B cell (primary cell): ENCODE results near the gene SPECC1L. TPM values are rescaled to one million over a fixed set of nuclear protein-coding genes. Genes with fewer than 3 reads are reported as not detected.

Experiments
- ATAC-seq: fragments of 200-7000 bp; cut with Tn5 transposase; one replicate; pipeline ENCODE4 v1.10.0; 2021; ENCODE audit warnings: low read depth, mild to moderate bottlenecking, moderate number of reproducible peaks, moderate library complexity
- CTCF ChIA-PET: fragments of 350-600 bp; sonication (Branson Sonifier 250); formaldehyde crosslinking; loops from one replicate; lab custom pipeline; 2021; ENCODE audit warnings: antibody characterized with exemption, inconsistent platforms; lab: Charles Lee
- POLR2A ChIA-PET: fragments of 350-600 bp; sonication (Branson Sonifier 250); formaldehyde crosslinking; loops from one replicate; lab custom pipeline; 2021; ENCODE audit warnings: antibody characterized with exemption; lab: Charles Lee
- DNase-seq: peaks from one replicate; pipeline ENCODE4 v3.0.0; 2013
- H2AFZ ChIP-seq: 2 replicates; pipeline ENCODE4 v1.6.1; 2012; ENCODE audit warnings: mild to moderate bottlenecking, low read depth, low read length; ENCODE audit not compliant: insufficient read depth, poor library complexity, severe bottlenecking
- H3K27ac ChIP-seq, 2 donors: 1 replicate in 1 of 2; 2 replicates in 1 of 2; pipeline ENCODE4 v1.5.1; 2012 to 2013; ENCODE audit warnings: low read length in 2 of 2, mild to moderate bottlenecking in 2 of 2, moderate library complexity in 1 of 2
- H3K27me3 ChIP-seq, 4 experiments: fragments of 200-600 bp in 1 of 4; sonication (generic) in 1 of 4; replicated peaks in 1 of 4; 1 replicate in 2 of 4; 2 replicates in 2 of 4; pipeline versions ENCODE4 v1.6.1 to v1.7.0; 2013 to 2016; ENCODE audit warnings: low read length in 3 of 4, mild to moderate bottlenecking in 2 of 4, mixed read lengths in 1 of 4, moderate library complexity in 1 of 4; ENCODE audit not compliant: insufficient read depth in 4 of 4, control insufficient read depth in 3 of 4; ENCODE audit errors: control extremely low read depth in 1 of 4
- H3K36me3 ChIP-seq, 2 experiments: replicated peaks in 1 of 2; 1 replicate in 1 of 2; 2 replicates in 1 of 2; pipeline versions ENCODE4 v1.6.1 to v1.7.1; 2013; ENCODE audit warnings: low read length in 1 of 2; ENCODE audit not compliant: insufficient read depth in 2 of 2, control insufficient read depth in 1 of 2; ENCODE audit errors: control extremely low read depth in 1 of 2, extremely low read depth in 1 of 2
- H3K4me1 ChIP-seq, 2 donors: fragments of 200-600 bp in 1 of 2; sonication (generic) in 1 of 2; 1 replicate in 1 of 2; 2 replicates in 1 of 2; pipeline versions ENCODE4 v1.5.1 to v1.6.1; 2013 to 2017; ENCODE audit warnings: low read length in 2 of 2; ENCODE audit not compliant: control insufficient read depth in 2 of 2, insufficient read depth in 2 of 2
- H3K4me2 ChIP-seq: replicated peaks from 2 replicates; pipeline ENCODE3; 2012; ENCODE audit warnings: mild to moderate bottlenecking, low read depth, low read length; ENCODE audit not compliant: poor library complexity, severe bottlenecking
- H3K4me3 ChIP-seq, 5 experiments: fragments of 200-600 bp in 1 of 5; sonication (generic) in 1 of 5; 1 replicate in 3 of 5; 2 replicates in 2 of 5; pipeline versions ENCODE4 v1.5.1 to v1.7.0; 2011 to 2016; ENCODE audit warnings: low read length in 4 of 5, mild to moderate bottlenecking in 4 of 5, low read depth in 2 of 5, control low read depth in 1 of 5, moderate library complexity in 1 of 5; ENCODE audit not compliant: insufficient read depth in 1 of 5; ENCODE audit errors: control extremely low read depth in 1 of 5, extremely low read depth in 1 of 5
- H3K79me2 ChIP-seq: fragments of 200-600 bp; sonication (generic); one replicate; pipeline ENCODE4 v1.6.0; 2016; ENCODE audit warnings: low read length; ENCODE audit not compliant: control insufficient read depth, insufficient read depth
- H3K9ac ChIP-seq: fragments of 200-600 bp; sonication (generic); 2 replicates; pipeline ENCODE4 v1.6.1; 2017; ENCODE audit warnings: mild to moderate bottlenecking, low read length, moderate library complexity
- H3K9me3 ChIP-seq, 3 donors: one replicate each; pipeline versions ENCODE4 v1.6.1 to v1.7.1; 2013; ENCODE audit warnings: low read length in 2 of 3; ENCODE audit not compliant: control insufficient read depth in 2 of 3, insufficient read depth in 1 of 3; ENCODE audit errors: control extremely low read depth in 1 of 3
- H4K20me1 ChIP-seq: 2 replicates; pipeline ENCODE4 v1.6.0; 2012; ENCODE audit warnings: mild to moderate bottlenecking, low read length; ENCODE audit not compliant: insufficient read depth, control insufficient read depth, poor library complexity, severe bottlenecking
- H3K27ac Mint-ChIP-seq: one replicate; pipeline ENCODE4 v1.8.0; 2021; ENCODE audit warnings: mixed read lengths
- H3K27me3 Mint-ChIP-seq: one replicate; pipeline ENCODE4 v1.8.0; 2021; ENCODE audit warnings: mixed read lengths
- H3K4me1 Mint-ChIP-seq: one replicate; pipeline ENCODE4 v1.8.0; 2021; ENCODE audit warnings: mixed read lengths
- H3K4me3 Mint-ChIP-seq: one replicate; pipeline ENCODE4 v1.8.0; 2021; ENCODE audit warnings: mixed read lengths
- H3K9me3 Mint-ChIP-seq: one replicate; pipeline ENCODE4 v1.8.0; 2022; ENCODE audit warnings: mixed read lengths; ENCODE audit not compliant: insufficient read depth
- CTCF ChIP-seq: fragments of 200-600 bp; IDR thresholded peaks from one replicate; pipeline ENCODE4 v1.8.0; 2022; ENCODE audit warnings: antibody characterized with exemption, mild to moderate bottlenecking
- EZH2 ChIP-seq: IDR thresholded peaks from 2 replicates; pipeline ENCODE4 v1.6.1; 2012; ENCODE audit warnings: borderline replicate concordance, low read depth, mild to moderate bottlenecking, moderate library complexity, low read length; ENCODE audit not compliant: insufficient read depth, poor library complexity, severe bottlenecking
- WGBS: methylation state at CpG from one replicate; pipeline ENCODE4 v1.1.5; 2013; ENCODE audit warnings: missing lambda C conversion rate; ENCODE audit not compliant: insufficient coverage; 5-methylcytosine and 5-hydroxymethylcytosine counted together
- intact Hi-C: fragments of 100-400 bp; cut with micrococcal nuclease; formaldehyde crosslinking; loops from one replicate; pipeline ENCODE4 v1.10.0; 2022
- polyA plus RNA-seq: library from polyadenylated mRNA; depleted of rRNA; stranded (reverse); fragments of >200 nt; gene quantifications from 2 replicates; pipeline ENCODE4 v1.2.3, GENCODE V29; 2012
- total RNA-seq, 2 donors: library from RNA; stranded (reverse); fragments of 120-200 nt in 1 of 2; gene quantifications; 1 replicate in 1 of 2; 2 replicates in 1 of 2; pipeline versions ENCODE4 v1.2.3 to v1.2.4, GENCODE V29; 2013 to 2022

The SPECC1L gene
- total and polyA plus RNA-seq, 2 donors (not counting 1 experiment from before 2014, with no cell fraction given): 14.4 to 85.3 TPM

GRCh38 chr22:24324137-24324536, 53.5 kb downstream of the SPECC1L start:
- peaks cover 6% of the 10 kb centered on the region for H3K79me2 ChIP-seq
- ChIA-PET CTCF (interaction anchor here (1.1 to 6.1 kb wide), 6 partner anchors 9 to 203 kb away, joined by 3 to 36 read pairs (median 5); no protein-coding TSS in a partner anchor), POLR2A (no interaction called here)
- no peaks in the 10 kb centered on the region for H3K27me3 ChIP-seq
- H4K20me1 ChIP-seq: no peaks in the 10 kb centered on the region
- H3K9ac ChIP-seq: no peak overlapping the region
- TF ChIP-seq CTCF: no peak
- TF ChIP-seq EZH2: no peak
- no peak for ATAC-seq
- no peak overlapping the region for H3K4me2 ChIP-seq
- H3K4me1 Mint-ChIP-seq: peaks cover 12% of the 10 kb centered on the region
- no peaks in the 10 kb centered on the region for H3K27me3 Mint-ChIP-seq
- H3K4me3 ChIP-seq: no peak overlapping the region
- WGBS: 83% methylated on average over 1 of the region's 8 CpGs
- intact Hi-C loops: no loop called here
- H3K27ac ChIP-seq: no peak overlapping the region
- no peak overlapping the region for H2AFZ ChIP-seq
- no peak overlapping the region for H3K27ac Mint-ChIP-seq
- H3K4me3 Mint-ChIP-seq: no peak overlapping the region
- H3K4me1 ChIP-seq: peaks cover under 1 to 1% of the 10 kb centered on the region in 2 donors
- no peak for DNase-seq
- H3K36me3 ChIP-seq: peaks cover 10 to 38% of the 10 kb centered on the region in 2 experiments
- no peaks in the 10 kb centered on the region for H3K9me3 ChIP-seq
- no peaks in the 10 kb centered on the region for H3K9me3 Mint-ChIP-seq

GRCh38 chr22:24325105-24325757, 54.6 kb downstream of the SPECC1L start:
- H3K4me2 ChIP-seq: peak overlapping the region; percentile 24
- intact Hi-C loops: loop anchor here (1.0 to 5.0 kb wide), 4 partner anchors 72 to 200 kb away; no protein-coding TSS in a partner anchor
- 33% methylated on average over 3 of the region's 5 CpGs for WGBS
- H3K36me3 ChIP-seq: peaks cover 11 to 35% of the 10 kb centered on the region in 2 experiments
- ChIA-PET CTCF (interaction anchor here (1.1 to 6.1 kb wide), 4 partner anchors 23 to 197 kb away, joined by 3 to 36 read pairs (median 4); no protein-coding TSS in a partner anchor), POLR2A (no interaction called here)
- TF ChIP-seq CTCF (peak; percentile 85), EZH2 (no peak)
- H3K27me3 ChIP-seq: no peaks in the 10 kb centered on the region
- H2AFZ ChIP-seq: no peak overlapping the region
- H3K9me3 ChIP-seq: no peaks in the 10 kb centered on the region
- H3K4me3 ChIP-seq: no peak overlapping the region
- H3K27ac ChIP-seq: no peak overlapping the region
- peak; percentile 71 for DNase-seq
- no peaks in the 10 kb centered on the region for H4K20me1 ChIP-seq
- peak; percentile 76 for ATAC-seq
- Mint-ChIP-seq H3K4me3 (no peak overlapping the region), H3K4me1 (peaks cover 19% of the 10 kb centered on the region), H3K9me3 (no peaks in the 10 kb centered on the region), H3K27me3 (no peaks in the 10 kb centered on the region), H3K27ac (peak overlapping the region; percentile 26)
- peaks cover 7 to 8% of the 10 kb centered on the region in 2 donors for H3K4me1 ChIP-seq
- H3K9ac ChIP-seq: no peak overlapping the region
- peaks cover 6% of the 10 kb centered on the region for H3K79me2 ChIP-seq
